H9 (cell line): ENCODE measurements around the gene PNMT. TPM values are rescaled to one million over a fixed set of nuclear protein-coding genes. Genes with fewer than 3 reads are reported as not detected.
A peak's percentile ranks its signal among the peaks of the same experiment; 100 is the strongest.

Source experiments
- DNase-seq: peaks from one replicate; pipeline ENCODE4 v3.0.0-alpha.2; 2017
- H2AFZ ChIP-seq: one replicate; pipeline ENCODE4 v1.6.1; 2013; ENCODE audit warnings: mild to moderate bottlenecking, low read length, control low read depth, moderate library complexity
- H2AK5ac ChIP-seq: 2 replicates; pipeline ENCODE4 v1.6.1; 2013; ENCODE audit warnings: low read length, control low read depth, mixed read lengths; ENCODE audit not compliant: insufficient read length
- H2BK120ac ChIP-seq: one replicate; pipeline ENCODE4 v1.6.1; 2013; ENCODE audit warnings: low read depth, mild to moderate bottlenecking, low read length, control low read depth, inconsistent platforms; ENCODE audit not compliant: poor library complexity, severe bottlenecking
- H2BK12ac ChIP-seq: 2 replicates; pipeline ENCODE4 v1.6.1; 2013; ENCODE audit warnings: low read length, control low read depth, mixed read lengths, low read depth; ENCODE audit not compliant: insufficient read length
- H2BK15ac ChIP-seq: 2 replicates; pipeline ENCODE4 v1.6.1; 2013; ENCODE audit warnings: low read depth, low read length, control low read depth
- H2BK20ac ChIP-seq: one replicate; pipeline ENCODE4 v1.6.1; 2013; ENCODE audit warnings: low read depth, mild to moderate bottlenecking, low read length, control low read depth, inconsistent platforms; ENCODE audit not compliant: poor library complexity, severe bottlenecking
- H2BK5ac ChIP-seq: 2 replicates; pipeline ENCODE4 v1.6.1; 2013; ENCODE audit warnings: low read length, control low read depth, mixed read lengths; ENCODE audit not compliant: insufficient read length
- H3K14ac ChIP-seq: 2 replicates; pipeline ENCODE4 v1.6.1; 2013; ENCODE audit warnings: low read length, control low read depth; ENCODE audit not compliant: insufficient read depth
- H3K18ac ChIP-seq: 2 replicates; pipeline ENCODE4 v1.6.1; 2013; ENCODE audit warnings: low read depth, mild to moderate bottlenecking, mixed read lengths, low read length, control low read depth; ENCODE audit not compliant: insufficient read length
- H3K23ac ChIP-seq: 2 replicates; pipeline ENCODE4 v1.6.1; 2013; ENCODE audit warnings: low read length, control low read depth, mixed read lengths, low read depth; ENCODE audit not compliant: insufficient read length
- H3K23me2 ChIP-seq: 2 replicates; pipeline ENCODE4 v1.6.1; 2013; ENCODE audit warnings: low read depth, mild to moderate bottlenecking, mixed read lengths, low read length, control low read depth; ENCODE audit not compliant: insufficient read length, poor library complexity, severe bottlenecking
- H3K27ac ChIP-seq: 2 replicates; pipeline ENCODE4 v1.5.1; 2013; ENCODE audit warnings: low read length, control low read depth, mixed read lengths, low read depth; ENCODE audit not compliant: insufficient read length
- H3K27me3 ChIP-seq: 2 replicates; pipeline ENCODE4 v1.6.1; 2013; ENCODE audit warnings: low read length, control low read depth, inconsistent platforms; ENCODE audit not compliant: insufficient read depth
- H3K4ac ChIP-seq: 2 replicates; pipeline ENCODE4 v1.6.1; 2013; ENCODE audit warnings: low read depth, mild to moderate bottlenecking, control low read depth, inconsistent platforms, low read length, moderate library complexity
- H3K4me1 ChIP-seq: 2 replicates; pipeline ENCODE4 v1.6.1; 2013; ENCODE audit warnings: low read length, control low read depth, inconsistent platforms; ENCODE audit not compliant: insufficient read depth
- H3K4me2 ChIP-seq: 2 replicates; pipeline ENCODE4 v1.6.1; 2013; ENCODE audit warnings: low read length, control low read depth, mixed read lengths; ENCODE audit not compliant: insufficient read length, insufficient read depth
- H3K56ac ChIP-seq: 2 replicates; pipeline ENCODE4 v1.6.1; 2013; ENCODE audit warnings: low read depth, mild to moderate bottlenecking, mixed read lengths, low read length, control low read depth; ENCODE audit not compliant: insufficient read length
- H3K79me1 ChIP-seq: 2 replicates; pipeline ENCODE4 v1.6.1; 2013; ENCODE audit warnings: low read depth, mild to moderate bottlenecking, moderate library complexity, low read length, control low read depth, inconsistent platforms; ENCODE audit not compliant: insufficient read depth, poor library complexity, severe bottlenecking
- H3K79me2 ChIP-seq: 2 replicates; pipeline ENCODE4 v1.6.1; 2013; ENCODE audit warnings: low read length, control low read depth, inconsistent platforms; ENCODE audit not compliant: insufficient read depth
- H3K9ac ChIP-seq: 2 replicates; pipeline ENCODE4 v1.6.1; 2013; ENCODE audit warnings: low read length, control low read depth, mixed read lengths; ENCODE audit not compliant: insufficient read length; ENCODE audit errors: extremely low read depth
- H3K9me3 ChIP-seq: one replicate; pipeline ENCODE4 v1.6.1; 2013; ENCODE audit warnings: low read depth, low read length, inconsistent platforms; ENCODE audit not compliant: control insufficient read depth
- H3T11ph ChIP-seq: one replicate; pipeline ENCODE4 v1.6.1; 2013; ENCODE audit warnings: mild to moderate bottlenecking, low read length, control low read depth, inconsistent platforms
- H4K20me1 ChIP-seq: one replicate; pipeline ENCODE4 v1.6.1; 2013; ENCODE audit not compliant: control insufficient read depth, insufficient read length, insufficient read depth
- H4K5ac ChIP-seq: 2 replicates; pipeline ENCODE4 v1.6.1; 2013; ENCODE audit warnings: low read depth, mild to moderate bottlenecking, mixed read lengths, low read length, control low read depth; ENCODE audit not compliant: insufficient read length
- H4K8ac ChIP-seq: replicated peaks from 2 replicates; pipeline ENCODE4 v1.6.1; 2013; ENCODE audit warnings: low read length, control low read depth, mixed read lengths, low read depth; ENCODE audit not compliant: insufficient read length
- H4K91ac ChIP-seq: 2 replicates; pipeline ENCODE4 v1.6.1; 2013; ENCODE audit warnings: low read depth, mild to moderate bottlenecking, moderate library complexity, mixed read lengths, low read length, control low read depth; ENCODE audit not compliant: insufficient read length
- H3K27ac Mint-ChIP-seq, 3 experiments: 2 replicates in 2 of 3; 3 replicates in 1 of 3; pipeline ENCODE4 v1.8.0; 2020 to 2021; ENCODE audit warnings: mixed read lengths in 3 of 3, mild to moderate bottlenecking in 1 of 3, moderate library complexity in 1 of 3
- H3K27me3 Mint-ChIP-seq: 2 replicates; pipeline ENCODE4 v1.8.0; 2021; ENCODE audit warnings: low read depth, mild to moderate bottlenecking, moderate library complexity, mixed read lengths
- H3K36me3 Mint-ChIP-seq, 3 experiments: 2 replicates in 2 of 3; 3 replicates in 1 of 3; pipeline ENCODE4 v1.8.0; 2020 to 2021; ENCODE audit warnings: low read depth in 3 of 3, mixed read lengths in 3 of 3; ENCODE audit not compliant: insufficient read depth in 1 of 3
- H3K4me1 Mint-ChIP-seq, 2 experiments: 2 replicates each; pipeline ENCODE4 v1.8.0; 2020; ENCODE audit warnings: mixed read lengths in 2 of 2
- H3K4me3 Mint-ChIP-seq, 2 experiments: 2 replicates in 1 of 2; 3 replicates in 1 of 2; pipeline ENCODE4 v1.8.0; 2020 to 2021; ENCODE audit warnings: mild to moderate bottlenecking in 2 of 2, mixed read lengths in 2 of 2, moderate library complexity in 1 of 2
- H3K9me3 Mint-ChIP-seq, 2 experiments: 2 replicates in 1 of 2; 3 replicates in 1 of 2; pipeline ENCODE4 v1.8.0; 2020; ENCODE audit warnings: mild to moderate bottlenecking in 2 of 2, mixed read lengths in 2 of 2, moderate library complexity in 1 of 2
- CTCF ChIP-seq: fragments of 200-600 bp; sonication (generic); conservative IDR thresholded peaks from 3 replicates; pipeline ENCODE4 v1.8.0; 2021; ENCODE audit warnings: antibody characterized with exemption, mild to moderate bottlenecking
- WGBS: extraction: QIAGEN DNeasy Blood & Tissue Kit; methylation state at CpG from one replicate; pipeline ENCODE4 v1.1.7; 2013; ENCODE audit warnings: missing lambda C conversion rate, low lambda C conversion rate, mixed read lengths; ENCODE audit not compliant: insufficient read length; ENCODE audit errors: extremely low coverage; 5-methylcytosine and 5-hydroxymethylcytosine counted together
- total RNA-seq: library from RNA; stranded (reverse); gene quantifications from 2 replicates; pipeline ENCODE4 v1.2.1, GENCODE V29; 2021

The PNMT gene
- total RNA-seq, 1 experiment from 2014 or later: 2.1 TPM

GRCh38 chr17:39696731-39697130, 28.5 kb downstream of the PNMT start:
- H3K27ac ChIP-seq: peak overlapping the region; percentile 11

More at GRCh38 chr17:39696731-39697130, 28.5 kb downstream of the PNMT start:
- no peak overlapping the region for H2BK5ac ChIP-seq
- H3K23ac ChIP-seq: no peak overlapping the region
- Mint-ChIP-seq H3K27me3 (no peaks in the 10 kb centered on the region; the same call in 1 of the 2 replicates), H3K4me3 (peak overlapping the region in 1 of 2 experiments; percentile 73; a peak in 3 of 5 replicates), H3K27ac (peak overlapping the region; percentile 86 to 95 (median 92)), H3K36me3 (peaks cover 4 to 8% (median 4%) of the 10 kb centered on the region in 3 experiments; a peak in 6 of 7 replicates), H3K9me3 (no peaks in the 10 kb centered on the region), H3K4me1 (peaks cover 46 to 56% of the 10 kb centered on the region in 2 experiments)
- H4K20me1 ChIP-seq: no peaks in the 10 kb centered on the region
- no peak overlapping the region for H4K5ac ChIP-seq
- no peak overlapping the region for H4K8ac ChIP-seq
- H2AFZ ChIP-seq: no peak overlapping the region
- no peaks in the 10 kb centered on the region for H3K79me1 ChIP-seq
- peaks cover 26% of the 10 kb centered on the region; the same call in 1 of the 2 replicates for H3K4me1 ChIP-seq
- no peak overlapping the region for H3K56ac ChIP-seq
- no peak overlapping the region for H3K14ac ChIP-seq
- H4K91ac ChIP-seq: no peak overlapping the region
- H3K18ac ChIP-seq: no peak overlapping the region
- H2AK5ac ChIP-seq: no peak overlapping the region
- H3K4me2 ChIP-seq: peak overlapping the region; percentile 17
- no peak for TF ChIP-seq CTCF
- H2BK15ac ChIP-seq: no peak overlapping the region
- no peaks in the 10 kb centered on the region for H3K9me3 ChIP-seq
- H2BK120ac ChIP-seq: no peak overlapping the region
- no peak overlapping the region for H3T11ph ChIP-seq
- peaks cover 11% of the 10 kb centered on the region for H3K79me2 ChIP-seq
- H2BK20ac ChIP-seq: no peak overlapping the region
- no peak overlapping the region for H3K9ac ChIP-seq
- no peaks in the 10 kb centered on the region for H3K27me3 ChIP-seq
- H2BK12ac ChIP-seq: no peak overlapping the region
- H3K23me2 ChIP-seq: peaks cover 8% of the 10 kb centered on the region
- no peak overlapping the region for H3K4ac ChIP-seq
- no CpG with 5 or more reads among the region's 6 CpGs for WGBS
- DNase-seq: no peak
